Measurements from ENCODE around the gene CREB3L4.

- TF ChIP-seq, protein P1, sequence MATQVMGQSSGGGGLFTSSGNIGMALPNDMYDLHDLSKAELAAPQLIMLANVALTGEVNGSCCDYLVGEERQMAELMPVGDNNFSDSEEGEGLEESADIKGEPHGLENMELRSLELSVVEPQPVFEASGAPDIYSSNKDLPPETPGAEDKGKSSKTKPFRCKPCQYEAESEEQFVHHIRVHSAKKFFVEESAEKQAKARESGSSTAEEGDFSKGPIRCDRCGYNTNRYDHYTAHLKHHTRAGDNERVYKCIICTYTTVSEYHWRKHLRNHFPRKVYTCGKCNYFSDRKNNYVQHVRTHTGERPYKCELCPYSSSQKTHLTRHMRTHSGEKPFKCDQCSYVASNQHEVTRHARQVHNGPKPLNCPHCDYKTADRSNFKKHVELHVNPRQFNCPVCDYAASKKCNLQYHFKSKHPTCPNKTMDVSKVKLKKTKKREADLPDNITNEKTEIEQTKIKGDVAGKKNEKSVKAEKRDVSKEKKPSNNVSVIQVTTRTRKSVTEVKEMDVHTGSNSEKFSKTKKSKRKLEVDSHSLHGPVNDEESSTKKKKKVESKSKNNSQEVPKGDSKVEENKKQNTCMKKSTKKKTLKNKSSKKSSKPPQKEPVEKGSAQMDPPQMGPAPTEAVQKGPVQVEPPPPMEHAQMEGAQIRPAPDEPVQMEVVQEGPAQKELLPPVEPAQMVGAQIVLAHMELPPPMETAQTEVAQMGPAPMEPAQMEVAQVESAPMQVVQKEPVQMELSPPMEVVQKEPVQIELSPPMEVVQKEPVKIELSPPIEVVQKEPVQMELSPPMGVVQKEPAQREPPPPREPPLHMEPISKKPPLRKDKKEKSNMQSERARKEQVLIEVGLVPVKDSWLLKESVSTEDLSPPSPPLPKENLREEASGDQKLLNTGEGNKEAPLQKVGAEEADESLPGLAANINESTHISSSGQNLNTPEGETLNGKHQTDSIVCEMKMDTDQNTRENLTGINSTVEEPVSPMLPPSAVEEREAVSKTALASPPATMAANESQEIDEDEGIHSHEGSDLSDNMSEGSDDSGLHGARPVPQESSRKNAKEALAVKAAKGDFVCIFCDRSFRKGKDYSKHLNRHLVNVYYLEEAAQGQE (IDR thresholded peaks at IDR 0.05; ENCODE audit: low read depth): no peak
- no peak for TF ChIP-seq YY1 (IDR thresholded peaks at IDR 0.05; ENCODE audit: low read depth)
These were observed 37.4 kb upstream of the CREB3L4 start for GRCh38 chr1:153929981-153930948.

All from Ishikawa (cell line).